Coronary artery (tissue), 2 donors: ENCODE measurements around the gene TCF23.
"Not testable (repeated sequence)": the region's sequence is repeated elsewhere in the genome, so short reads cannot be mapped to it uniquely, and the experiment has no call there.

Source experiments
- DNase-seq: peaks from one replicate; pipeline ENCODE4 v3.0.0-alpha.2; 2017; ENCODE audit warnings: low spot score
- H3K27ac ChIP-seq, 2 donors: fragments of 200-600 bp; sonication (generic); one replicate each; pipeline ENCODE4 v1.5.1; 2016 to 2019
- H3K4me3 ChIP-seq: fragments of 200-600 bp; sonication (generic); 2 replicates; pipeline ENCODE4 v1.5.1; 2016; ENCODE audit warnings: mild to moderate bottlenecking, moderate library complexity
- CTCF ChIP-seq: fragments of 200-600 bp; sonication (generic); IDR thresholded peaks from one replicate; pipeline ENCODE4 v1.5.1; 2019; ENCODE audit warnings: antibody characterized with exemption

Gene TCF23

GRCh38 chr2:27109083-27109482 is 39.7 kb upstream of the TCF23 start:
- DNase-seq: no peak
- TF ChIP-seq CTCF: no peak
- Histone ChIP-seq H3K4me3 (no peak overlapping the region), H3K27ac (no peak overlapping the region)

GRCh38 chr2:27110603-27111352 is 38.0 kb upstream of the TCF23 start:
- H3K4me3 ChIP-seq, DNase-seq, H3K27ac ChIP-seq: not testable (repeated sequence)

- DNase-seq, H3K27ac ChIP-seq, H3K4me3 ChIP-seq: not testable (repeated sequence)
Measured at GRCh38 chr2:27111392-27112078, 37.3 kb upstream of the TCF23 start.

GRCh38 chr2:27115519-27115918 is 33.3 kb upstream of the TCF23 start:
- Histone ChIP-seq H3K4me3 (no peak overlapping the region), H3K27ac (no peak overlapping the region)
- no peak for DNase-seq
- TF ChIP-seq CTCF: no peak

- no peak for DNase-seq
- peak overlapping the region; percentile 74 for H3K4me3 ChIP-seq
- no peak overlapping the region for H3K27ac ChIP-seq
- TF ChIP-seq CTCF: no peak
Measured at GRCh38 chr2:27117995-27118524, 30.7 kb upstream of the TCF23 start.

GRCh38 chr2:27118525-27119329 is 30.1 kb upstream of the TCF23 start, which contains the start of gene CGREF1:
Gene CGREF1 (minus strand): TSS chr2:27119128. CDS start chr2:27104366, 14,762 bp downstream.
- peak within 1 kb of the TSS; percentile 74 for H3K4me3 ChIP-seq
- DNase-seq: no peak
- TF ChIP-seq CTCF: no peak
- no peak within 1 kb of the TSS for H3K27ac ChIP-seq

GRCh38 chr2:27119330-27119670 is 29.5 kb upstream of the TCF23 start:
- H3K27ac ChIP-seq: not testable (repeated sequence)
- H3K4me3 ChIP-seq: peak overlapping the region; percentile 74

GRCh38 chr2:27121906-27122305 is 26.9 kb upstream of the TCF23 start:
- TF ChIP-seq CTCF: no peak
- H3K4me3 ChIP-seq: no peak overlapping the region
- no peak for DNase-seq
- no peak overlapping the region for H3K27ac ChIP-seq

More at GRCh38 chr2:27119330-27119670, 29.5 kb upstream of the TCF23 start:
- DNase-seq: not testable (repeated sequence)
